MV-4-11 (cell line): ENCODE measurements around the gene MED15.
"Not testable (repeated sequence)": the region's sequence is repeated elsewhere in the genome, so short reads cannot be mapped to it uniquely, and the experiment has no call there.

ENCODE experiments used
- DNase-seq: peaks from one replicate; lab custom pipeline; 2025; lab: John Stamatoyannopoulos, UW

The MED15 gene, protein sequence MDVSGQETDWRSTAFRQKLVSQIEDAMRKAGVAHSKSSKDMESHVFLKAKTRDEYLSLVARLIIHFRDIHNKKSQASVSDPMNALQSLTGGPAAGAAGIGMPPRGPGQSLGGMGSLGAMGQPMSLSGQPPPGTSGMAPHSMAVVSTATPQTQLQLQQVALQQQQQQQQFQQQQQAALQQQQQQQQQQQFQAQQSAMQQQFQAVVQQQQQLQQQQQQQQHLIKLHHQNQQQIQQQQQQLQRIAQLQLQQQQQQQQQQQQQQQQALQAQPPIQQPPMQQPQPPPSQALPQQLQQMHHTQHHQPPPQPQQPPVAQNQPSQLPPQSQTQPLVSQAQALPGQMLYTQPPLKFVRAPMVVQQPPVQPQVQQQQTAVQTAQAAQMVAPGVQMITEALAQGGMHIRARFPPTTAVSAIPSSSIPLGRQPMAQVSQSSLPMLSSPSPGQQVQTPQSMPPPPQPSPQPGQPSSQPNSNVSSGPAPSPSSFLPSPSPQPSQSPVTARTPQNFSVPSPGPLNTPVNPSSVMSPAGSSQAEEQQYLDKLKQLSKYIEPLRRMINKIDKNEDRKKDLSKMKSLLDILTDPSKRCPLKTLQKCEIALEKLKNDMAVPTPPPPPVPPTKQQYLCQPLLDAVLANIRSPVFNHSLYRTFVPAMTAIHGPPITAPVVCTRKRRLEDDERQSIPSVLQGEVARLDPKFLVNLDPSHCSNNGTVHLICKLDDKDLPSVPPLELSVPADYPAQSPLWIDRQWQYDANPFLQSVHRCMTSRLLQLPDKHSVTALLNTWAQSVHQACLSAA

DNA sequence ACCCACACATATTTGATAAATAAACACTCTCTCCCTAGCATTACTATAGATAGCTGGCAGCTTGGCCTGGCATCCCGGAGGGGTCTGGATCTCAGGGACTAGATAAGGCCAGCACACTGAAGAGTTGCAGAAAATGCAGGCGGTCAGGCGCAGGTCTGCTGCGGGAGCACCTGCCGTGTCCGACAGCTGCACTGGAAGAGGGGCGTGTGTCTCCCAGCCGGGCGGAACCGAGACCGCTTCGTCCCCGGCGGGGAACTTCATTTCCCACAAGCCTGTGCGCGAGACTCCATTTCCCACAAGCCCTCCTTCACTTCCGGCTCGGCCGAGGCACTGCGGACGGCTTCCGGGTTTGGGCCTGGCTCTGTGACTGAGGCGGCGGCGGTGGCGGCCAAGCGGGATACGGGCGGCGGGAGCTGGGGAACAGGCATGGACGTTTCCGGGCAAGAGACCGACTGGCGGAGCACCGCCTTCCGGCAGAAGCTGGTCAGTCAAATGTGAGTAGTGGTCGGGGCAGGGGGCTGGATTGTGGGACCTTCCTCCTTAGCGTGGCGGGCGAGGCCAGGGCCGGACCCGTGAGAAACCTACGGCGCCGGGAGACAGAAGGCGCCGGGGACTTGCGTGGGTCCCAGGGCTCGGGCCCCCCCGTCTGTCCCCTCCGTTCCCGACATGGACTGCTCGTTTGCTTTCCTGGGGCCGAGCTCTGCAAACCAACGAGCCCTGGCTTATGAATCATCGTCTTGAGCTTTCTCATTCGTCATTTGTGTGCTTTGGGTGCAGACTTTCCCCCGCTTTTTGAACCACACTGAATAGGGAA is at the start of gene MED15:
MED15 (plus strand) TSS at position 358 of the 814 bp plus-strand sequence; CDS start at position 427, 69 bp downstream.
- peak; percentile 87 for DNase-seq

DNA sequence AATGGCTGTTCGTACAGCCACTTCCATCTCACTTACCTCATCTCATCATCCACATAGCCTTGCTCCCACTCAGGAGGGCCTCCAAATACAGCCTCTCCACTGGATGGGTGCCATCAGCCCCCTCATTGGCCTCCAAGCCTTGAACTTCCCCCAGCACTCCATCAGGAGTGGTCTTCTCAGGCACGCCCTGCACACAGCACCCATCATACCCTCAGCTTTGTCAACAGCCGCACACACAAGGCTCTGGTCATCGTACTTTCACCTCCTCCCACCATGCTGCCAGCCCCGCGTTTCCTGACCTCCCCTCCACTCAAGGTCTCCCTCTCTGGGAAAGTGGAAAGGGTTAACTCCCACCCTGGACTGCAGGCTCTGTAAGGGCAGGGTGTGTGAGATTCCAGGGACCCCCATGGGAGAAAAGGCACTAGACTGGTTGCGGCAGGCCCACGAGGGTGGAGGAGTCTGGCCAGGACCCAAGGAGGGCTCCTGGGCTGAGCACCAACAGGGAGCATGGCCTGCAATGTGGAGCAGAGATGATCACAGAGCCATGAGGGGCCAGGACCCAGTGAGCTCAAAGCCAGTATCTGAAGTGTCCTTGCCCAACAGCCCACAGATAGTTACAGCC is 48.8 kb upstream of the MED15 start:
- DNase-seq, result no peak

DNA sequence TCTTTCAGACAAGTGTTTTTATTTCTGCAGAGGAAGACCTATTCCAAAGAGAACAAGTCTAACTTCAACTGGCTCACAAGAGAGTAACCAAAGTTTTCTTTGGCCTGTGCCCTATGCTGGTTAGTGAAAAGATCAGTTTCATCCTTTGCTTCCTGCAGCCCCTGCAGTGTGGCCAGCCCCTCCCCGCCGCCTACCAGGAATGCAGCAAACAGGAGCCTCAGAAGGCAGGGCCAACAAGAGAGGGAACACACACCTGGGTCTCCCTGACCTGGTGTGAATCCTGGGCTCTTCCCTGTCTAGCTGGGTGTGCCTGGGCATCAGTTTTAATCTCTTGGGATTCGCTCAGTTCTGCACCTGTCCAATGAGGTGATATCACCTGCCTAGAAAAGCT is 48.3 kb upstream of the MED15 start:
- no peak for DNase-seq

DNA sequence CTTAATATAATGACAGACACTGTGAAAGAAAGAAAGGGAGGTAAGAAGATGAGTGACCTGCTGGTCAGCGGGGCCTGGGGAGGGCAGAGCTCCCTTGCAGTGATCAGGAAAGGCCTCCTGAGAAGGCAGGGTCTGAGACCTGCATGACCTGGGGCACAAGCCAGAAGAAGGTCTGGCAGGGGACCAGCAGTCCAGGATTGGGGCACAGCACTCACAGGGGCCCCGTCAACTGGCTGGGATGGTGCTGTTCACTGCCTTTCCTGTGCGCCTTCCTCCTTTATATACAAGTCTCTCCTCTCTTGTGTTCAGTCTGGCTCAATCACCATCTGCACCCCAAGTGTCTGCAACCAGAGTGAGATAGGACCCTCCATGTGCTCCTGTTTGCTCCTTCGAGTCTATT is 47.5 kb upstream of the MED15 start:
- DNase-seq, result no peak

DNA sequence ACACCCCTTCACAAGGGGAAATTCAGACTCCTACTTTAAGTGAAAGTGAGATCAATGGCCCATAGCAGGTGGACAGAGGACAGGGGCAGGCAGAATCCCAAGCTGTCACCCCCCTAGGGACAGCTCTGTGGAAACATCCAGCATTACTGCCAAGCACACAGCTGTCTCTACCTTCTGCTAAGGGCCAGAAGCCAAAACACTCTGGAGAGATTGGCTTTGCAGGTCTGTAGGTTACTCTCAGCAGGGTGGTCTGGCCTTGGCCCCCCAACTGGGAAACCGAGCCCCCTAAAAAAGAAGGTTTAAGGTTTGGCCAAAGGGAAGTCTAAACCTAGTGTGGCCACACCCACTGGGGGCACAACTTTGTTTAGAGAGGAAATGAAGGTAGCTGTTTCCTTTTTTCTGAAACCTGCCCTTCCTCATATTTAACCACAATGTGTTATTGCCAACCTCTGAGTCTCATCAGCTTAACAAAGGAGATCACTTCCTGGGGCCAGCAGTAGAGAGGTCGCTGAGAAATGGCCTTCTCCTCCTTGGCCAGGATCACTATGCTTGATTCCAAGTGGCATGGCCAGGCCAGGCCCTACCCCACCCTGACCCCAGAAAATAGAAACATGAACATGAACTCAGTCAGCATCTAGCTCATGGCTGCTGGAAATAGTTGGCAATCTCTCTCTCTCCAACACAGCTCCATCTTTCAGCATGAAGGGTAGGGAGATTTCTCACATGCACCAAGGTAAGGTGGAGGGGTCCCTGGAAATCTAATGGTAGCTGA is 43.9 kb upstream of the MED15 start:
- peak; percentile 85 for DNase-seq

DNA sequence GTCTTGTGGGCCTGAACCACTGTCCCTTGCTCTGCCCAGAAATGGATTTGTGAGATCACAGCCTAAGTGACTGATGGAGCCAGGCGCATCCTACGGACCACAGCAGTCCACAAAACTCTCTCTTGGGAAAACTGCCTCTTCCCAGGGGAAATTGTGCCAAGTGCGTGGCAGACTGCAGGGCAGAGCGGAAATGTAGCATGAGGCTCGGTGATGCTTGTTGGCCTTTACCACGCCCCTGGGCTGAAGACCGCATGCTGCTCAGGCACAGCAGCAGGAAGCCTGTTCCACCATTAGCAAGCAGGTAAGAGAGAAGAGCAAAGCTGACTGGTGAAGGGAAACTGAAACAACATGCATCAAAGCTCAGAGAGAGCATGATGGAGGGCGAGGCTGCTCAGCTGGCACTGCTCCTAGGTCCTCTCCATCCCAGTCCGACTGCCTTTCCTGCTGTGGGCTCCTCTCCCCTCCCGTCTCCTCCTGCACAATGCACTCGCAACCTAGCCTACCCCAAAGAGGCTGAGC is 43.3 kb upstream of the MED15 start:
- no peak for DNase-seq

DNA sequence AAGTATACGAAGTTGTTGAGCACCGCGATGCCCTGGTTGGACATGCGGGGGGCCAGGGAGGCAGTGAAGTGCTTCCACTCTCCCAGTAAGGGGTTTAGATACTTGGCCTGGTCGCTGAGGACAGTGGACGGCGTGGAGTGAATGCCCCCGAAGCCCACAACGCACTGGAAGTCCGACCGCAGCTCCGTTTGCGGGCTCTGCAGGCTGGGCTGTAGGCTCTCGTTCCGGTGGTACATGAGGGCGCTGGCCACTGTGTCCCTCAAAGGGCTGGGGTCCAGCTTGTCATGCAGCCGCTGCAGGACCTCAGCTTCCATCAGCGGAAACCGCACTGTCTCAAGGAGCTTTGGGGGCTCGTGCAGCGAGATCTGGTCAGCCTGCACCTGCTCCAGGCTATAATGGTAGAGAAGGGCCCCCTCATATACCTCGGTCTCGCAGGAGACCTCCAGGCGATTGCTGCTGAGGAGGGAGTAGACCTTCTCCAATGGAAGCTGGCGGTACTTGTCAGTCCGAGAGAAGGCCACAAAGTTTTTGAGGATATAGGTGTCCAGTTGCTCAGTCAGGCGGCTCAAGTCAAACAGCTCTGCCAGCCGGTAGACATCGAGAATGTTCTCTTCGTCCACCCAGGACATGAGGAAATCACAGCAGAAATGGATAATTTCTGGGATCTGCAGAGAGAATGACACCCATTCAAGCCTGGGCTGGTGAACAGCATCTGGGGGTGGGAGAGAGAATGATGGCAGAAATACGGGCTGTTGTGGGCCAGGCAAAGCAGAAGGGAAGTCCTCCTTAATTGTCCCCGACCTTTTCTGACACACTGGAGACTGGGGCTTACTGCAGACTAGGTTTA is 42.3 kb upstream of the MED15 start:
- no peak for DNase-seq

DNA sequence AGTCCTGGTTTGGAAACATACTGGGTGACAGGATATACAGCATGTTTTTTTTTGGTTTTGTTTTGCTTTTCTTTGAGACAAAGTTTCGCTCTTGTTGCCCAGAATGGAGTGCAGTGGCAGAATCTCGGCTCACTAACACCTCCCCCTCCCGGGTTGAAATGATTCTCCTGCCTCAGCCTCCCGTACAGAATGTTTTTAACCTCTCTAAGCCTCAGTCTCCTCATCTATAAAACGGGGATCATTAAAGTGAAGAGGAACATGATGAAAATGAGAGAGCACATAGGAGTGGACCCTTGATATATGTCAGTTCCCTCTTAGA is 41.7 kb upstream of the MED15 start:
- DNase-seq, result no peak

DNA sequence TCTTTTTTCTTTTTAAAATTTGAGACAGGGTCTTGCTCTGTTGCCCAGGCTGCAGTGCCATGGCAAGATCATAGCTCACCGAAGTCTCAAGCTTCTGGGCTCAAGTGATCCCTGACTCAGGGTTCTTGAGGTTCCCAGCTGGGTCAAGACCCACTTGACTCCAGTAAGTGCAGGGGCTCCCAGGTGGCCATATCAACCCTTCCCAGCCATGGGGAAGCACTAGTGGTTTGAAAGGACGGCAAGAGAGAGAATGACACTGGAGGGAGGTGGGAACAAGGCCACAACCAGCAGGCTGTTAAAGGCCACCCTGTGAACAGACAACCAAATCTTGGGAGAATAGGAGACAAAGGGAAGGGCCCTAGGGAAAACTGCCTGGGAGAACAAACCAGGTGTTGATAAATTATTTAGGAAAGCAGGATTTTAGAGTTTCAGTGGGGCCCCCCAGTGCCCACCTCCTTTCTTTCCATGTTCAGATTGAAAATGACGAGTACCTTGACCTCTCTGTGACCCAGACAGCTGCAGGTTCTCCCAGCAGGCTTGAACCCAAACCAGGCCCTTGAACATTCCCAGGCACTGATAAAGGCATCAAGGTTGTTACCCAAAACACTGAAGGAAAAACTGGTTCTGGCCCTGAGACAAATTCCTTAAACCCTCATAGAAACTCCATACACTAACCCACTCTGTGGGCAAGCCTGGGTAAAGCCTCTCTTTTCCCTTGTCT is 40.6 kb upstream of the MED15 start:
- no peak for DNase-seq

DNA sequence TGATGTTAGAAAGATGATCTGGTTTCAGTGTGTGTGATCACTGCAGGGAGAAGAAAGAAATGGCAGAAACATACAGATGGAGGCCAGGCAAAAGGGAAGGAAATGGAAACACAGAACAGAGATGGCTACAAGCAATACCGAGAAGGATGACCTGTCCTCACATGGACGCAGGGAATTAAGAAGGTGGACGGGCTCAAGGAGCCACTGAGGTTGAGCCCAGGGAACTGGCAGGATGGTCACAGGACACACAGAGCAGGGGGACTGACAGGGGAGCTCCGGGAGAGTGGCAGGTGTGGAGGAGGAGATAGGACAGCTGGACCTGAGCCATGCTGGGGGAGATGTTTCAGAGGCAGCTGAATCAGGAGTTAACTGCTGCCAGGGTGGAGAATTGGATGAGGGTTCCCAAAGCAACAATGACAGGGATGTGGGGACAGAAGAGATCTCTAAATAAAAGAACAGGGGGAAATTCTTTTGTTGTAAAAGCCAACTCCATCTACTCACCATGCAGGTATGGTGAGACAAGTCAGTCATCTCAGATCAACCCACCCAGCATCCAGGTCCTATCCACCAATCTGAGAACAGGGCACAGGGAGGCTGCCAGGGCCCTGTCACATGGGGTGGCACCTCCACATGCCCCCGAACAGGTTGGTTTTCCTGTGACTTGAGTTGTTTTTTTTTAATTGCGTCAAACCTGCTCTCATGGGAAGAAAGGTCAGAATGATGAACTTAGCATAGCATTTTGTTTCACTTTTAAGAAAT is 38.1 kb upstream of the MED15 start:
- no peak for DNase-seq

DNA sequence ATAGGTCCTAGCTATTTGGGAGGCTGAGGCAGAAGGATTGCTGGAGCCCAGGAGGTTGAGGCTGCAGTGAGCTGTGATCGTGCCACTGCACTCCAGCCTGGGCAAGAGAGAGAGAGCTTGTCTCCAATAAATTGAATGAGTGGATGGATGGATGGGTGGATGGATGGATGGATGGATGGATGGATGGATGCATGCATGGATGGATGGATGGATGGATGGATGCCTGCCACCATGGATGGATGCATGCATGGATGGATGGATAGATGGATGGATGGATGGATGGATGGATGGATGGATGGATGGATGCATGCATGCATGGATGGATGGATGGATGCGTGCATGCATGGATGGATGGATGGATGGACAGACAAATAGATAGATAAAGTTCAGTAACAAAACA is 36.9 kb upstream of the MED15 start:
- not testable (repeated sequence) for DNase-seq

DNA sequence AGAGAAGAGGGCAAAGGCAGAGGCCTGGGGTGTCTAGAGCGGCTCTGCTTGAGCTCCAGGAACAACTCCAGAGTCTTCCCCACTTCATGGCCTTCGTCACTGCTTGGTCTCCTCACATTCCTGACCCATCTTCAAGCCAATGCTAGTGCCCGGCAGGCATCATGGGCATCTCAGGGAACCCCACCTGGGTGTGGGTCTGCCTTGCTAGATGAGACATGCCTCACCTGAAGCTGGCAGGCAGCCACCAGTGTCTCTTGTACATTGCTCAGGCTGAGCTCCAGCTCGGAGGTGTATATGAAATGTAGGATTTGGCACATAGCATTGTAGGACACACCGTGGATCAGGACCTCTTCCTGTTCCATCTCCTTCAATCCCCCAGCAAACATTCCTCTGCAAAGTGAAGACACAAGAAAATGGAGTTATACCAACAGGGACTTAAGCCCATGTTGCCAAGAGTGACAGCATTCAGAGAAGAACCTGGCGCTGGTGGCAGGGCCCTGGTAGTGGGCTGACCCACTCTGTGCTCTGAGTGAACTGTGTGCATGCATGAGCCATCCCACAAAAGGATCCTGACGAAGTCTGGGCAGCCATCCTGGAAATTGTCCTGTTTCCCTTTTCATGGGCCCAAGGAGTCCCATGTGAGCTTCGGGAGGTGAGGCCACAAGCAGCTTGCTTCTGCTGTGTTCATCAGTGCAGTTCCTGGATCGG is 36.1 kb upstream of the MED15 start:
- DNase-seq, result no peak

DNA sequence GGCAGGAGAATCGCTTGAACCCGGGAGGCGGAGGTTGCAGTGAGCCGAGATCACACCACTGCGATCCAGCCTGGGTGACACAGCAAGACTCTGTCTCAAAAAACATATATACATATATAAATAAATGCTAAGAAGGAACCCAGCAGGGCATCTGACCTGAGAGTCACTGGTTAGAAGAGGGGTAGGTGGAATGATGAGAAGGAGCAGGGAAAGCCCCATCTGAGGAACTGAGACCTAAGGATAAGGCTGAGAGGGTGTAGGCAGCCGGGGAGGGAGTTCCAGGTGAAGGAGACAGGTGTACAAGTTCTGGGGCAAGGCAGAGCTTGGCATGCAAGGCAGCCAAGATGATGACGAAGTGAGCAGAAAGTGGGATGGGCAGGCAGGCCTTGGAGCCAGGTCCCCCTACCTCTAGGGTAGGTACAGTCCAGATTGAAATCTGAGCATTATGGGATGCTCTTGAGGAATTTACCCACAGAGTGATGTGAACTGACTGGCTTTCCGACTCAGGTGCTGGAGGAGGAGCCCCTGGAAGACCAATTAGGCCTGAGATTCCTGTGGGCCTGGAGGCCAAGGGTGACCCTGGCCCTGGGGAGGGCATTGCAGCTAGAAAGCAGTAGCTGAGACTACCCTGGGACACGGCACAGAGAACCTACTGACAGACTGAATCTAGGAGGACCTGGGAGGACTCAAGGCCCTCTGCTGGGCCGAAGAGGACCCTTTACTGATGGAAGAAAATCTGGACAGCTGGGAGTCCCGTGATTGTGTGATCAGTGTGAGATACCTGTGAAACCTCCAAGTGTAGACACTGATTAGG is 34.6 kb upstream of the MED15 start:
- DNase-seq, result no peak

DNA sequence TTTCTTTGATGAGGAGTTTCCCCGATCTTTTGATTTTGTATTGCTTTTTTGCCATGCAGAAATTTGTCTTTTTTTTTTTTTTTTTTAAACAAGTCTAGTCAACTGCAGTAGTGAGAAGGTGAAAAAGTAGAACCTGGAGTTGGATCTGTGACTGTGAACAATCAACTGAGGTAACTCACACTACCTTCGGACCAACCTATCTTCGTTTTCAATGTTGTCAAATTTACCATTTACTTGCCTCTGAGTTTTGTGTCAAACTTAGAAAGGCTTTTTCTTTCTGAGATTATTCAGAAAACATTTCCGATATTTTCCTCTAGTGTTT is 32.3 kb upstream of the MED15 start:
- DNase-seq, result no peak

DNA sequence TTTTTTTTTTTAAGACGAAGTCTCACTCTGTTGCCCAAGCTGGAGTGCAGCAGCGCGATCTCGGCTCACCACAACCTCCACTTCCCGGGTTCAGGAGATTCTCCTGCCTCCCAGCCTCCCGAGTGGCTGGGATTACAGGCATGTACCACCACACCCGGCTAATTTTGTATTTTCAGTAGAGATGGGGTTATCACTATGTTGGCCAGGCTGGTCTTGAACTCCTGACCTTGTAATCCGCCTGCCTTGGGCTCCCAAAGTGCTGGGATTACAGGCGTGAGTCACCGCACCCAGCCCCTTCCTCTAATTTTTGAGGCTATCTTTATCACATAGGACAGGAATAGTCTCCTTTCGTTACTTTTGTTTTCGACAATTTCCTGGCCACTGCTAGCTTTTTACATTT is 31.8 kb upstream of the MED15 start:
- DNase-seq, result not testable (repeated sequence)

DNA sequence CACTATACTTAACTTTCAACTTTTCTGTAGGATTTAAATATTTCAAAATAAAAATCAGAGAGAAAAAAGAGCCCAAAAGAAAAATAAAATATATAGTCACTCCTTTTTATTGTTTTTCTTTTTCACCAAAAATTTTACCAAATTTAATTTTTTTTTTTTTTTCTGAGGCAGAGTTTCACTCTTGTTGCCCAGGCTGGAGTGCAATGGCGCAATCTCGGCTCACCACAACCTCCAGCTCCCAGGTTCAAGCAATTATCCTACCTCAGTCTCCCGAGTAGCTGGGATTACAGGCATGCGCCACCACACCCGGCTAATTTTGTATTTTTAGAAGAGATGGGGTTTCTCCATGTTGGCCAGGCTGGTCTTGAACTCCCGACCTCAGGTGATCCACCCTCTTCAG is 29.4 kb upstream of the MED15 start:
- not testable (repeated sequence) for DNase-seq

DNA sequence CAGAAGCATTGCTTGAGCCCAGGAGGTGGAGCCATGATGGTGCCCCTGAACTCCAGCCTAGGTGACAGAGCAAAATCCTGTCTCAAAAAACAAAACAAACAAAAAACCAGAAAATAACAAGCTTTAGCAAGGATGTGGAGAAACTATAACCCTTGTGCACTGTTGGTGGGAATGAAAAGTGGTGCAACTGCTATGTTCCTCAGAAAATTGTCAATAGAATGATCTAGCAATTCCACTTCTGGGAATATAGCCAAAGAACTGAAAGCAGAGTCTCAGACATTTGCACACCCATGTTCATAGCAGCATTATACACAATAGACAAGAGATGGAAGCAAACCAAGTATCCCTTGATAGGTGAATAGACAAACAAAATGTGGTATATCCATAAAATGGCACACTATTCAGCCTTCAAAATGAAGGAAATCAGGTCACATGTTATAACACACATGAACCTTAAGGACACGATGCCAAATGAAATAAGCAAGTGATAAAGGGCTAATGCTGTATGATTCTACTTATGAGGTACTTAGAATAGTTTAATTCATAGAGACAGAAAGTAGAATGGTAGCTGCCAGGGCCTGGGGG is 27.7 kb upstream of the MED15 start:
- no peak for DNase-seq
